Erythroblast (primary cell): ENCODE data around the gene SYNRG.

ENCODE experiments used
- DNase-seq, 2 experiments: peaks; one replicate each; lab custom pipeline; 2025; lab: John Stamatoyannopoulos, UW
- GATA1 ChIP-seq: IDR thresholded peaks from 2 replicates; pipeline ENCODE4 v1.6.1; 2011; ENCODE audit warnings: low read depth, mild to moderate bottlenecking, control low read depth, low read length, moderate library complexity
- POLR2A ChIP-seq: IDR thresholded peaks from 2 replicates; pipeline ENCODE4 v1.6.1; 2011; ENCODE audit warnings: mild to moderate bottlenecking, low read length

SYNRG gene

DNA sequence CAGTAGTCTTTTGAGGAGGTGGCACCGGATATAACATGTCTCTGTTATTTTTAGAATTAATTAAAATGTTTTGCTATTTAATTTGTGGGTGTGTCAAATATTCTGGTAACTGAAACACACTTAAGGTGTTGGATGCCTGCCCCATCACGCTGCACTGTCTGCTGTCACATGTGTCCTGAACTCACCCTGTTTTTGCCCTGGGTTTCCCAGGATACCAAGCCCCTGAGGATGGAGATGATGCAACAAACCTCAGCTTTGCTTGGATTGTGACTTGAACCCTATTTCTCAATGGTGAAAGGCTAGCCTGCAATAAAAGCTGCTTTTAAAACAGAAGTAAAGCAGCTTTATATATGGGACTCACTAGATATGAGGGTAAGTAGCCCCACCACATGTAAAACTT is 131.0 kb downstream of the SYNRG start:
- DNase-seq, result no peak
- TF ChIP-seq GATA1 (no peak), POLR2A (no peak)

DNA sequence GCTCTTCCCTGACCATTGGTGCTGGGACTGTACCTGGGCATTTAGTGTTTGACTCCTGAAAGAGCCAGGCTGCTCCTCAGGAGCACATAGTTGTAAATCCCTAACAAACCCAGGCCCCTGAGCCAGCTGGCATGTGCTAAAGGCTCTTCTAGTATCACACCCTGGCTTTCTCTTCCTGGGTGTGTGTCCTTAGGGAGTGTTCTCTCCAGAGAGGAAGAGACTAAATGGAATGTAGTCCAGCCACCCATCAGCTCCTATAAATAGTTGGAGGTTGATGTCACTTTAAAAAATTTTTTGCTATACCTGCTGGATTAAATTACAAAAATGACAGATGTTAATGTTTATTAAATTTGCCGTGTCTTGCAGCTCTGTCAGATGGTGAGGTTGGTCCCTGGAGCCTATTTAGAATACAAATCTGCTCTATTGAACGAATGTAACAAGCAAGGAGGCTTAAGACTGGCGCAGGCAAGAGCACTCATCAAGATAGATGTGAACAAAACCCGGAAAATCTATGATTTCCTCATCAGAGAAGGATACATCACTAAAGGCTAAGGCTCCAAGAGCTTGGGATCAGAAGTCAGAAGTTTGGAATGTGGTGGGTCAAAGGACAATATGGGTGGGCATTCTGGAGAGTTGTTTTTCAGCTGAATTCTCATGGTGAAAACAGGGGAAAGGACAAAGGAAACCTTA is 132.6 kb downstream of the SYNRG start:
- no peak for TF ChIP-seq GATA1
- DNase-seq, result no peak

DNA sequence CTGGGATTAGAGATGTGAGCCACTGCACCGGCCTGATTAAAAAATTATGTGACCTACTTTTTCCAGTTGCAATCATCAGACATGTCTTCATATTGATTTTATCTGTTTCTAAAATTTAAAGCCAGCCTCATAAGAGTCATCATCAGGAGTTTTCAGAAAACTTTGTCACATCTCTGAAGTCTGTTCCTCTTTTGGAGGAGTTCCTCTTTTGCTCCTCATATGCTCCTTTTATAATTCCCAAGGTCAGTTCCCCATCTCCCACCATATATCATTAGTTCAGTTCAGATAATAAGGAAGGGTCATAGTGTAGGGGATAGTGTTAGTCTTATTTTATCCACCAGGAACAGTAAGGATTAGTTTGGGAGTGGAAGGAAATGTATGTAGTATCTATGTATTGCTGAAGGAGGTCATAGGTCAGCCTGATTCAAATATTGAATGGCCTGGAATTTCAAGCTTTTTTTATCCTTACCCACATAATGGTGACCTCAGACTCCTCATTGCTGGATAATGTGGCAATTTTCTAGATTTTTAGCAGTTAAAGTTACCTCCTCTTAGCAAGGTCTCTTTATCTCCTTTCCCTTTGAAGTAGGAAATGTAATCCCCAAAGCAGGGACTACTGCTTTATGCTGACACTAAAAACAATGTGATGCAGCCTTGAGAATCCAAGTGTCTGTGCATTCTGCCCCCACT is 133.3 kb downstream of the SYNRG start:
- no peak for DNase-seq
- no peak for TF ChIP-seq POLR2A
- TF ChIP-seq GATA1, result no peak

DNA sequence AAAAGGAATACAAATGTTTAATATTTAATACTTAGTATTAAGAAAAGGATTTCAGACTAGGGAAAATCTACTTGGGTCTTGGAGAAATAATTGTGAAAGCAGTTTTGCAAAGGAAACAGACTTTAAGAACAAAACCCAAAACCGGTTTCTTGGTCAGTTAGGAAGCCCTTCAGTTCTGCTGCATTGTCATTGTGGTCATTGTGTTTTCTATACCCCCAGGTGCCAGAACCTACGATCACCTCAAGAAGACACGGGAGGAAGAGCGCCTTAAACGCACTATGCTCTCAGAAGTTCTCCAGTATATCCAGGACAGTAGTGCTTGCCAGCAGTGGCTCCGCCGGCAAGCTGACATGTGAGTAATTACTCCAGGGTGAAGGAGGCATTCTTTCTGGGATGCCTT is 139.0 kb downstream of the SYNRG start:
- no peak for TF ChIP-seq GATA1
- no peak for TF ChIP-seq POLR2A
- no peak for DNase-seq

DNA sequence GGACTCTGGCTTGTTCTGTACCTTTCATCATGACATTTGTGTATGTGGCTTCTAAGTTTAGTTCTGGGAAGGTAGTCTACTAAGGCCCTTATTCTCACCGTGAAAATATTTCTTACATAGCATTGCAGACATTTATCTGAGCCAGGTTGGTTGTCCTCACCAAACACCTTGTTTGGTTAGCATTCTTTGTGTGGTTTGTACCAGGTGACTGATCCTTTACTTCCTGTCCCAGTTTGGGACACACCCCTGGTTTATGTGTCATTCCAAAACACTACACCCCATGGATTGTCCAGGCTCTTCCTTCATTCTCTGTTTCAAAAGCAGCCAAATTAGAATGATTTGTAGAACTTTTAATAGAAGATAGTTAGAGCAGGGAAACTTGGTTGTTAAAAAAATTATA is 142.7 kb downstream of the SYNRG start:
- no peak for DNase-seq

DNA sequence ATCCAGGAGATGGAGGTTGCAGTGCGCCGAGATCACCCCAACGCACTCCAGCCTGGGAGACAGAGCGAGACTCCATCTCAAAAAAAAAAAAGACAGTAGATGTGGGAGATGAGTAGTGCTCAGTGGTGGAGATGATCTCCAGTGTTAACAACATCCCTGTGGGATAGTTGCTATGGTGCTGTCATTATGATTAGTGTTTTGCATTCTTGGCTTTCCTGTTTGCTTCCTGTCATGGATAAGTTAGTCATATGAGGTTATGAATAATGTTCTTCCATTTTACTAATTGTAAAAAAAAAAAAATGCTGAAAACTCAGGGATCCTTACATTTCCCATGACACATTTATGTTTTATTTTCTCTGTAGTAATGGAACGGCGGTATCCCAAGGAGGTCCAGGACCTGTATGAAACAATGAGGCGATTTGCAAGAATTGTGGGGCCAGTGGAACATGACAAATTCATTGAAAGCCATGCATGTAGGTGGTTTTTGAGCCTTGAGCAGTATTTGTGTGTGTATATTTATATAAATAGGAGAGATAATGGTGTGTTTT is 144.1 kb downstream of the SYNRG start:
- no peak for TF ChIP-seq POLR2A
- TF ChIP-seq GATA1, result no peak
- no peak for DNase-seq

More for the DNA sequence above, 142.7 kb downstream of the SYNRG start:
- TF ChIP-seq POLR2A, result no peak
- TF ChIP-seq GATA1, result no peak
